Prostate gland (tissue), 2 donors: ENCODE data around the gene BABAM2. TPM values are rescaled to one million over a fixed set of nuclear protein-coding genes. Genes with fewer than 3 reads are reported as not detected.
"Not testable (repeated sequence)": the region's sequence is repeated elsewhere in the genome, so short reads cannot be mapped to it uniquely, and the experiment has no call there.

Experiments used
- DNase-seq: peaks from one replicate; pipeline ENCODE4 v3.0.0-alpha.2; 2019; ENCODE audit warnings: low spot score
- H3K27ac ChIP-seq, 2 donors: fragments of 200-600 bp; sonication (generic); 2 replicates each; pipeline ENCODE4 v1.5.1; 2017 to 2019
- H3K27me3 ChIP-seq: fragments of 200-600 bp; sonication (generic); replicated peaks from 2 replicates; pipeline ENCODE4 v1.5.1; 2019; ENCODE audit not compliant: insufficient read depth
- H3K36me3 ChIP-seq, 2 donors: fragments of 200-600 bp; sonication (generic); 1 replicate in 1 of 2; 2 replicates in 1 of 2; pipeline versions ENCODE4 v1.5.1 to v1.8.1; 2017 to 2019
- H3K4me1 ChIP-seq: fragments of 200-600 bp; sonication (generic); replicated peaks from 2 replicates; pipeline ENCODE4 v1.5.1; 2019
- H3K4me3 ChIP-seq, 2 donors: fragments of 200-600 bp; sonication (generic); 2 replicates each; pipeline ENCODE4 v1.5.1; 2017 to 2019
- H3K9me3 ChIP-seq: fragments of 200-600 bp; sonication (generic); 2 replicates; pipeline ENCODE4 v1.5.1; 2017
- CTCF ChIP-seq, 4 experiments: fragments of 200-600 bp in 2 of 4; fragments of 450-650 bp in 2 of 4; sonication (generic) in 2 of 4; IDR thresholded peaks; 1 replicate in 3 of 4; 2 replicates in 1 of 4; pipeline ENCODE4 v1.5.1; 2016 to 2019; ENCODE audit warnings: antibody characterized with exemption in 4 of 4, mild to moderate bottlenecking in 2 of 4, moderate library complexity in 2 of 4
- POLR2A ChIP-seq: fragments of 450-650 bp; IDR thresholded peaks from one replicate; pipeline ENCODE4 v1.6.1; 2016; ENCODE audit warnings: antibody characterized with exemption, mild to moderate bottlenecking
- POLR2AphosphoS5 ChIP-seq: sonication (generic); formaldehyde crosslinking; IDR thresholded peaks from one replicate; pipeline ENCODE4 v1.6.1; 2017; ENCODE audit warnings: antibody characterized with exemption
- WGBS: methylation state at CpG from one replicate; pipeline ENCODE4 v1.1.5; 2018; 5-methylcytosine and 5-hydroxymethylcytosine counted together
- intact Hi-C: fragments of 100-400 bp; cut with DNase I; formaldehyde crosslinking; loops from one replicate; pipeline ENCODE4 v1.14.2; 2022
- total RNA-seq, 2 donors: library from RNA; depleted of rRNA; stranded (reverse); fragments of >200 nt; gene quantifications; one replicate each; pipeline ENCODE4 v1.1.0, GENCODE V29; 2016

The BABAM2 gene
- total RNA-seq, 2 donors from 2014 or later: 35.8 to 37.3 TPM

- TF ChIP-seq POLR2A: no peak
- no peak for TF ChIP-seq CTCF (IDR thresholded peaks at IDR 0.05)
- no peak for TF ChIP-seq POLR2AphosphoS5
- intact Hi-C loops: no loop called here
- WGBS: 91% methylated on average over 9 of the region's 9 CpGs
- Histone ChIP-seq H3K4me1 (no peaks in the 10 kb centered on the region), H3K4me3 (no peak overlapping the region), H3K9me3 (no peaks in the 10 kb centered on the region), H3K27ac (no peak overlapping the region), H3K36me3 (no peaks in the 10 kb centered on the region), H3K27me3 (no peaks in the 10 kb centered on the region)
- DNase-seq: no peak
Measured at GRCh38 chr2:28021898-28022297, 131.4 kb downstream of the BABAM2 start.

GRCh38 chr2:28025123-28025522, 134.6 kb downstream of the BABAM2 start:
- H3K27me3 ChIP-seq: no peaks in the 10 kb centered on the region
- no peak overlapping the region for H3K27ac ChIP-seq
- 95% methylated on average over 4 of the region's 4 CpGs for WGBS
- no peak for DNase-seq
- TF ChIP-seq POLR2AphosphoS5: no peak
- no peak for TF ChIP-seq CTCF (IDR thresholded peaks at IDR 0.05)
- TF ChIP-seq POLR2A: no peak
- H3K9me3 ChIP-seq: no peaks in the 10 kb centered on the region
- no peaks in the 10 kb centered on the region for H3K4me1 ChIP-seq
- intact Hi-C loops: no loop called here
- H3K36me3 ChIP-seq: no peaks in the 10 kb centered on the region
- H3K4me3 ChIP-seq: no peak overlapping the region

GRCh38 chr2:28026230-28026629, 135.7 kb downstream of the BABAM2 start:
- DNase-seq, H3K4me3 ChIP-seq, H3K36me3 ChIP-seq, H3K27ac ChIP-seq, H3K4me1 ChIP-seq, H3K9me3 ChIP-seq, H3K27me3 ChIP-seq, intact Hi-C loops: not testable (repeated sequence)
- WGBS: 95% methylated on average over 2 of the region's 2 CpGs

GRCh38 chr2:28028025-28028424, 137.5 kb downstream of the BABAM2 start:
- H3K4me1 ChIP-seq: no peaks in the 10 kb centered on the region
- H3K27ac ChIP-seq: no peak overlapping the region
- H3K4me3 ChIP-seq: no peak overlapping the region
- 94% methylated on average over 7 of the region's 7 CpGs for WGBS
- no peaks in the 10 kb centered on the region for H3K36me3 ChIP-seq
- H3K27me3 ChIP-seq: no peaks in the 10 kb centered on the region
- DNase-seq: no peak
- no peaks in the 10 kb centered on the region for H3K9me3 ChIP-seq
- TF ChIP-seq POLR2A: no peak
- no peak for TF ChIP-seq CTCF (IDR thresholded peaks at IDR 0.05)
- TF ChIP-seq POLR2AphosphoS5: no peak
- intact Hi-C loops: no loop called here

- no peak overlapping the region for H3K4me3 ChIP-seq
Measured at GRCh38 chr2:28030600-28030999, 140.1 kb downstream of the BABAM2 start.

More at GRCh38 chr2:28030600-28030999, 140.1 kb downstream of the BABAM2 start:
- no peak for DNase-seq
- Histone ChIP-seq H3K4me1 (no peaks in the 10 kb centered on the region), H3K9me3 (no peaks in the 10 kb centered on the region), H3K36me3 (no peaks in the 10 kb centered on the region), H3K27me3 (no peaks in the 10 kb centered on the region), H3K27ac (no peak overlapping the region)
- TF ChIP-seq POLR2AphosphoS5: no peak
- no peak for TF ChIP-seq POLR2A
- no peak for TF ChIP-seq CTCF (IDR thresholded peaks at IDR 0.05)
- whole genome bisulfite sequencing: 64% methylated on average over 2 of the region's 2 CpGs
- intact Hi-C loops: no loop called here
